Vagina (tissue), 2 donors: ENCODE data around the gene C6orf132.

Experiments
- CTCF ChIP-seq, 3 experiments: fragments of 450-650 bp in 2 of 3; fragments of 200-600 bp in 1 of 3; sonication (generic) in 1 of 3; IDR thresholded peaks; one replicate each; pipeline ENCODE4 v1.5.1; 2017 to 2019; ENCODE audit warnings: antibody characterized with exemption in 3 of 3, mild to moderate bottlenecking in 2 of 3, moderate library complexity in 2 of 3
- POLR2A ChIP-seq, 2 donors: fragments of 450-650 bp; IDR thresholded peaks; one replicate each; pipeline ENCODE4 v1.6.1; 2017; ENCODE audit warnings: antibody characterized with exemption in 2 of 2, mild to moderate bottlenecking in 2 of 2, moderate library complexity in 2 of 2
- POLR2AphosphoS5 ChIP-seq, 2 donors: sonication (generic); formaldehyde crosslinking; IDR thresholded peaks; one replicate each; pipeline ENCODE4 v1.9.0; 2017; ENCODE audit warnings: antibody characterized with exemption in 2 of 2, mild to moderate bottlenecking in 2 of 2, low read depth in 1 of 2; ENCODE audit not compliant: insufficient read depth in 1 of 2

DNA sequence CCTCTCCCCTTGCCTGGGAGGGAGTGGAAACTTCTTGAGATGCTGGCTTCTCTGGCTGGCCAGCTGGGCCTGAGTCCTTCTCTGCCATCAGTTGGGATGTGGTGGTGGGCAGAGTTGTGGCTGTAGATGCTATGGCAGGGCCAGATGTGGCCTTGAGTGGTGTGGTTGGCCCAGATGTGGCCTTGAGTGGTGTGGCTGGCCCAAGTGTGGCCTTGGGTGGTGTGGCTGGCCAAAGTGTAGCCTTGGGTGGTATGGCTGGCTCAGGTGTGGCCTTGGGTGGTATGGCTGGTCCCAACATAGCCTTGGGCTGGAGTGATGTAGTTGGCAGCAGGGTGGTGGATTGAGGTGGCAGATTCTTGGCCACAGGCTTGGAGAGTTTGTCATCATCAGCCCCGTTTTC, 36.7 kb downstream of the C6orf132 start:
- no peak for TF ChIP-seq CTCF (IDR thresholded peaks at IDR 0.05)
- no peak for TF ChIP-seq POLR2AphosphoS5 (IDR thresholded peaks at IDR 0.05; ENCODE audit: insufficient read depth in 1 of 2, low read depth in 1 of 2)
- no peak for TF ChIP-seq POLR2A (IDR thresholded peaks at IDR 0.05)
